Natural killer cell (primary cell): ENCODE measurements around the gene PTPN11. TPM values are rescaled to one million over a fixed set of nuclear protein-coding genes. Genes with fewer than 3 reads are reported as not detected.
A peak's percentile ranks its signal among the peaks of the same experiment; 100 is the strongest.

Experiments
- ATAC-seq, 3 donors: fragments of 150-1000 bp in 2 of 3; fragments of 200-7000 bp in 1 of 3; cut with Tn5 transposase; 1 replicate in 1 of 3; 2 replicates in 2 of 3; pipeline ENCODE4 v1.10.0; 2021; ENCODE audit warnings: mild to moderate bottlenecking in 2 of 3, moderate library complexity in 2 of 3
- DNase-seq, 2 donors: peaks; one replicate each; pipeline versions ENCODE4 v3.0.0 to v3.0.0-alpha.2; 2013 to 2021; ENCODE audit warnings: mixed read lengths in 1 of 2
- H3K27ac ChIP-seq: one replicate; pipeline ENCODE4 v1.5.1; 2013; ENCODE audit warnings: mild to moderate bottlenecking, low read length
- H3K27me3 ChIP-seq: one replicate; pipeline ENCODE4 v1.6.1; 2013; ENCODE audit warnings: low read length; ENCODE audit not compliant: control insufficient read depth, insufficient read depth
- H3K36me3 ChIP-seq: one replicate; pipeline ENCODE4 v1.6.1; 2013; ENCODE audit warnings: low read length; ENCODE audit not compliant: control insufficient read depth, insufficient read depth
- H3K4me1 ChIP-seq: one replicate; pipeline ENCODE4 v1.6.1; 2013; ENCODE audit warnings: low read length; ENCODE audit not compliant: control insufficient read depth, insufficient read depth
- H3K4me3 ChIP-seq: one replicate; pipeline ENCODE4 v1.5.1; 2013; ENCODE audit warnings: low read length
- H3K9me3 ChIP-seq: one replicate; pipeline ENCODE4 v1.6.1; 2013; ENCODE audit warnings: low read length; ENCODE audit not compliant: control insufficient read depth, insufficient read depth
- H3K27ac Mint-ChIP-seq, 2 donors: one replicate each; pipeline ENCODE4 v1.8.0; 2022; ENCODE audit warnings: mild to moderate bottlenecking in 2 of 2, mixed read lengths in 2 of 2, moderate library complexity in 1 of 2
- H3K27me3 Mint-ChIP-seq, 2 donors: one replicate each; pipeline ENCODE4 v1.8.0; 2022; ENCODE audit warnings: low read depth in 2 of 2, mixed read lengths in 2 of 2
- H3K36me3 Mint-ChIP-seq: one replicate; pipeline ENCODE4 v1.8.0; 2022; ENCODE audit warnings: mixed read lengths
- H3K4me1 Mint-ChIP-seq, 2 donors: one replicate each; pipeline ENCODE4 v1.8.0; 2022; ENCODE audit warnings: mixed read lengths in 2 of 2
- H3K4me3 Mint-ChIP-seq: one replicate; pipeline ENCODE4 v1.8.0; 2022; ENCODE audit warnings: mild to moderate bottlenecking, moderate library complexity, mixed read lengths
- H3K9me3 Mint-ChIP-seq, 2 donors: one replicate each; pipeline ENCODE4 v1.8.0; 2022; ENCODE audit warnings: mixed read lengths in 2 of 2
- WGBS: methylation state at CpG from one replicate; pipeline ENCODE4 v1.1.7; 2013; ENCODE audit warnings: missing lambda C conversion rate; ENCODE audit not compliant: insufficient coverage; 5-methylcytosine and 5-hydroxymethylcytosine counted together
- intact Hi-C: fragments of 100-400 bp; cut with micrococcal nuclease; formaldehyde crosslinking; loops from one replicate; pipeline ENCODE4 v1.14.2; 2022
- total RNA-seq, 4 donors: library from RNA; stranded (reverse); fragments of 120-200 nt in 1 of 4; gene quantifications; one replicate each; pipeline versions ENCODE4 v1.2.3 to v1.2.4, GENCODE V29; 2013 to 2022
- TF ChIP-seq, protein P1 (sequence below): fragments of 200-600 bp; IDR thresholded peaks from one replicate; pipeline ENCODE4 v1.8.0; 2022; ENCODE audit warnings: antibody characterized with exemption

The PTPN11 gene
- total RNA-seq, 3 donors from 2014 or later (not counting 1 experiment from before 2014, with no cell fraction given): 57.3 to 72.1 (median 63.8) TPM

DNA sequence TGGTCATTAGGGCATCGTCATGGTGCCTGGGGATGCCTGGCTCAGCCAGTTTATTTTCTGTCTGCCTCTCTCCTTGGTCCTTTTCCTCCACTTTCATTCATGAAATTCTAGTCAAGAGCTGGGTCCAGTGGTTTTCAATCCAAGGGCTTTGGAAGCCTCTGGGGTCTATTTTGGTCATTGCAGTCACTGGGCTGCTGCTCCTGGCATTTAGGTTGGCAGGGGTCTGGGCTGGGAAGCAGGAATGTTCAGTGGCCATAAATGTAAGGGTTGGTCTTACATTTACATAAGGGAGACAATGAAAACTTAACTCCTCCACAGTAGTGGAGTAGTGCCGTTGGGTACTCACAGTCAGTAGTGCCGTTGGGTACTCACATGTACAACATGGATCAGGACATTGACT, 48.1 kb downstream of the PTPN11 start:
- intact Hi-C loops: no loop called here
- H3K27ac ChIP-seq: no peak overlapping the region
- H3K27me3 ChIP-seq: no peaks in the 10 kb centered on the region
- 98% methylated on average over 3 of the region's 3 CpGs for WGBS
- Mint-ChIP-seq H3K27ac (peak overlapping the region in 1 of 2 donors; percentile 31), H3K4me3 (no peak overlapping the region), H3K36me3 (no peaks in the 10 kb centered on the region), H3K4me1 (peaks cover 17 to 34% of the 10 kb centered on the region in 2 donors), H3K27me3 (no peaks in the 10 kb centered on the region), H3K9me3 (no peaks in the 10 kb centered on the region)
- H3K36me3 ChIP-seq: peaks cover 6% of the 10 kb centered on the region
- TF ChIP-seq, protein P1, sequence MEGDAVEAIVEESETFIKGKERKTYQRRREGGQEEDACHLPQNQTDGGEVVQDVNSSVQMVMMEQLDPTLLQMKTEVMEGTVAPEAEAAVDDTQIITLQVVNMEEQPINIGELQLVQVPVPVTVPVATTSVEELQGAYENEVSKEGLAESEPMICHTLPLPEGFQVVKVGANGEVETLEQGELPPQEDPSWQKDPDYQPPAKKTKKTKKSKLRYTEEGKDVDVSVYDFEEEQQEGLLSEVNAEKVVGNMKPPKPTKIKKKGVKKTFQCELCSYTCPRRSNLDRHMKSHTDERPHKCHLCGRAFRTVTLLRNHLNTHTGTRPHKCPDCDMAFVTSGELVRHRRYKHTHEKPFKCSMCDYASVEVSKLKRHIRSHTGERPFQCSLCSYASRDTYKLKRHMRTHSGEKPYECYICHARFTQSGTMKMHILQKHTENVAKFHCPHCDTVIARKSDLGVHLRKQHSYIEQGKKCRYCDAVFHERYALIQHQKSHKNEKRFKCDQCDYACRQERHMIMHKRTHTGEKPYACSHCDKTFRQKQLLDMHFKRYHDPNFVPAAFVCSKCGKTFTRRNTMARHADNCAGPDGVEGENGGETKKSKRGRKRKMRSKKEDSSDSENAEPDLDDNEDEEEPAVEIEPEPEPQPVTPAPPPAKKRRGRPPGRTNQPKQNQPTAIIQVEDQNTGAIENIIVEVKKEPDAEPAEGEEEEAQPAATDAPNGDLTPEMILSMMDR: no peak
- no peaks in the 10 kb centered on the region for H3K4me1 ChIP-seq
- no peak for ATAC-seq
- H3K9me3 ChIP-seq: no peaks in the 10 kb centered on the region
- H3K4me3 ChIP-seq: no peak overlapping the region
- no peak for DNase-seq

- 99% methylated on average over 3 of the region's 3 CpGs for WGBS
- Mint-ChIP-seq H3K4me3 (no peak overlapping the region), H3K27me3 (no peaks in the 10 kb centered on the region), H3K36me3 (no peaks in the 10 kb centered on the region), H3K9me3 (no peaks in the 10 kb centered on the region), H3K27ac (peak overlapping the region in 1 of 2 donors; percentile 41), H3K4me1 (peaks cover 17 to 34% of the 10 kb centered on the region in 2 donors)
- H3K36me3 ChIP-seq: peaks cover 12% of the 10 kb centered on the region
- ATAC-seq: no peak
- no peak overlapping the region for H3K27ac ChIP-seq
- intact Hi-C loops: no loop called here
- H3K27me3 ChIP-seq: no peaks in the 10 kb centered on the region
- TF ChIP-seq, protein P1: no peak
- H3K9me3 ChIP-seq: no peaks in the 10 kb centered on the region
- H3K4me1 ChIP-seq: no peaks in the 10 kb centered on the region
- no peak overlapping the region for H3K4me3 ChIP-seq
- no peak for DNase-seq
These were observed 49.3 kb downstream of the PTPN11 start for GRCh38 chr12:112468046-112468445.

- Mint-ChIP-seq H3K27ac (no peak overlapping the region), H3K27me3 (no peaks in the 10 kb centered on the region), H3K9me3 (no peaks in the 10 kb centered on the region), H3K36me3 (no peaks in the 10 kb centered on the region), H3K4me1 (peaks cover 0 to 8% of the 10 kb centered on the region in 2 donors), H3K4me3 (no peak overlapping the region)
- DNase-seq (no peak), ATAC-seq (no peak)
- 81% methylated on average over 4 of the region's 4 CpGs for WGBS
- intact Hi-C loops: no loop called here
- H3K4me3 ChIP-seq: no peak overlapping the region
- H3K4me1 ChIP-seq: no peaks in the 10 kb centered on the region
- TF ChIP-seq, protein P1: no peak
- no peaks in the 10 kb centered on the region for H3K9me3 ChIP-seq
- no peak overlapping the region for H3K27ac ChIP-seq
- peaks cover 44% of the 10 kb centered on the region for H3K36me3 ChIP-seq
- H3K27me3 ChIP-seq: no peaks in the 10 kb centered on the region
These were observed 54.3 kb downstream of the PTPN11 start for GRCh38 chr12:112473056-112473455.

DNA sequence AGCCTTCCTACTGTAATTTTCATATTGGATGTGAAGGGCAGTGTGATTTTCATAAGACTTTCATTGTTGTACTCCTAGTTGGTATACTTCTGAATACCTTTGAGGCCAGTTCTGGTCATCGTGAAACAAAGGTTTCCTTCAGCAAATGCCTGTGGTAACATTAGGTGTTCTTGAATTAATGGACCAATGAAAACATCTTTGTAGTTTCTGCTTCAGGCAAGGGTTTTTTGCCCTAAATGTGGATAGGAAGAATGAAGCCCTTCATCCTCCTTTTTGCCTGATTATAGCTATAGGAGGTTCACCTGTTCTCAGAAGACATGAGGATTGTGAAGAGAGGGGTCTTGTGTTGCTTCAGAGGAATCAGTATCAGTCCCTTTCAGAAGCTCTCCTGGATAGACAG, 60.7 kb downstream of the PTPN11 start:
- Histone ChIP-seq H3K9me3 (no peaks in the 10 kb centered on the region), H3K36me3 (peaks cover 75% of the 10 kb centered on the region), H3K27ac (no peak overlapping the region), H3K4me1 (no peaks in the 10 kb centered on the region), H3K4me3 (no peak overlapping the region), H3K27me3 (no peaks in the 10 kb centered on the region)
- H3K4me1 Mint-ChIP-seq: peaks cover 0 to 5% of the 10 kb centered on the region in 2 donors
- 100% methylated on average over 1 of the region's 1 CpG for WGBS
- TF ChIP-seq, protein P1: no peak
- H3K9me3 Mint-ChIP-seq: no peaks in the 10 kb centered on the region
- peaks cover 25% of the 10 kb centered on the region for H3K36me3 Mint-ChIP-seq
- no peak overlapping the region for H3K4me3 Mint-ChIP-seq
- no peak for ATAC-seq
- intact Hi-C loops: no loop called here
- peak overlapping the region in 1 of 2 donors; percentile 8 for H3K27ac Mint-ChIP-seq
- DNase-seq: no peak
- no peaks in the 10 kb centered on the region for H3K27me3 Mint-ChIP-seq
